Muscle layer of colon (tissue), 2 donors: ENCODE measurements around the gene CMTM4.
A peak's percentile ranks its signal among the peaks of the same experiment; 100 is the strongest.

Experiments used
- H3K27ac ChIP-seq: one replicate; pipeline ENCODE4 v1.7.0; 2013; ENCODE audit warnings: low read depth, mild to moderate bottlenecking, low read length, moderate library complexity
- H3K27me3 ChIP-seq, 2 donors: one replicate each; pipeline ENCODE4 v1.7.0; 2013; ENCODE audit warnings: low read length in 2 of 2, mild to moderate bottlenecking in 2 of 2; ENCODE audit not compliant: insufficient read depth in 2 of 2, control insufficient read depth in 1 of 2
- H3K36me3 ChIP-seq: one replicate; pipeline ENCODE4 v1.7.0; 2013; ENCODE audit warnings: mild to moderate bottlenecking, low read length; ENCODE audit not compliant: insufficient read depth
- H3K4me1 ChIP-seq: one replicate; pipeline ENCODE4 v1.7.0; 2013; ENCODE audit warnings: mild to moderate bottlenecking, low read length; ENCODE audit not compliant: insufficient read depth
- H3K4me3 ChIP-seq, 2 donors: one replicate each; pipeline ENCODE4 v1.7.0; 2013; ENCODE audit warnings: low read length in 2 of 2, low read depth in 1 of 2, mild to moderate bottlenecking in 1 of 2, moderate library complexity in 1 of 2
- H3K9ac ChIP-seq: one replicate; pipeline ENCODE4 v1.7.0; 2013; ENCODE audit warnings: low read length
- H3K9me3 ChIP-seq: one replicate; pipeline ENCODE4 v1.7.0; 2013; ENCODE audit warnings: mild to moderate bottlenecking, low read length
- donor health status: abdominal sarcoma.
- donor health status: Adenocarcinoma of cecum.

Gene CMTM4

GRCh38 chr16:66608241-66609138 is 88.1 kb downstream of the CMTM4 start:
- peaks cover 28% of the 10 kb centered on the region for H3K36me3 ChIP-seq
- H3K9ac ChIP-seq, result no peak overlapping the region
- H3K27ac ChIP-seq, result no peak overlapping the region

DNA sequence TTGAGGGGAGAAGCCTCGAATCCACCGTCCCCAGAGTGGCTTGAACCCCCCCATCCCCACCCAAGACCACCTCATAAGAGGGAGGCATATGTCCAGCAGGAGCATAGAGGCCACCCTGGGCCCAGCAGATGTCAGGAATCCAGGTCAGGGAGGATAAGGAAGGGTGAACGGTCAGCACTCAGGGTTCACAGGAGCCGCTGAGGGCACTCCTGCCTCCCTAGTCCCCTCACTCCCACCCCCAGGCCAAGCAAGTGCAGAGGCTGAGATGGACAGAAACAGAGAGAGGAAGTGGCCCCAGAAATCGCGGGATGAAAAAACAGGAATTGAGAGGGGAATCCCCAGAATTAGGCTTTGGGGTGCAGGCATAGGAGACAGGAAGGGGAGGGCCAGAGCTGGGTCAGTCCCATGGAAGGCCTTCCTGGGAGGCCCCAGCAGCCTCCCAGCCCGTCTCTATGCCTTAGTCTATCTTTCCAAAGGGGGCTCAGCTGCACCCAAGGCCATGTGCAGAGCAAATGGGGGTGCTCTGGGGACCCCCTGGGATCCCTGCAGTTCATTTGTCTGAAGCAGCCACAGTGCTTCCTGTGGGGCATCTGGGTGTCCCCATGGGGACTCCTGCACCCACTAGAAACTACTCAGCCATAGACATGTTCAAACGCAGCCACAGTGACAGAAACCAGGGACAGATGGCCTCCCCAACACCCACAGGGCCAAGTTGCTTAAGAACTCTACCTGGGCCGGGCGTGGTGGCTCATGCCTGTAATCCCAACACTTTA is 90.4 kb downstream of the CMTM4 start:
- H3K9ac ChIP-seq, result no peak overlapping the region
- H3K4me3 ChIP-seq, result peak overlapping the region in 1 of 2 donors; percentile 27
- H3K27me3 ChIP-seq, result peaks cover 0 to 15% of the 10 kb centered on the region in 2 donors
- peaks cover 14% of the 10 kb centered on the region for H3K4me1 ChIP-seq
- H3K9me3 ChIP-seq, result no peaks in the 10 kb centered on the region
- H3K36me3 ChIP-seq, result peaks cover 12% of the 10 kb centered on the region
- peak overlapping the region; percentile 58 for H3K27ac ChIP-seq

More at GRCh38 chr16:66608241-66609138, 88.1 kb downstream of the CMTM4 start:
- H3K4me3 ChIP-seq, result no peak overlapping the region
- peaks cover 0 to 14% of the 10 kb centered on the region in 2 donors for H3K27me3 ChIP-seq
- H3K4me1 ChIP-seq, result peaks cover 12% of the 10 kb centered on the region
- H3K9me3 ChIP-seq, result no peaks in the 10 kb centered on the region

GRCh38 chr16:66605177-66605978 is 91.2 kb downstream of the CMTM4 start:
- Histone ChIP-seq H3K36me3 (peaks cover 7% of the 10 kb centered on the region), H3K27ac (peak overlapping the region; percentile 58), H3K4me1 (peaks cover 14% of the 10 kb centered on the region), H3K9ac (no peak overlapping the region), H3K9me3 (no peaks in the 10 kb centered on the region), H3K27me3 (peaks cover 0 to 19% of the 10 kb centered on the region in 2 donors), H3K4me3 (peak overlapping the region; percentile 27 to 74)

DNA sequence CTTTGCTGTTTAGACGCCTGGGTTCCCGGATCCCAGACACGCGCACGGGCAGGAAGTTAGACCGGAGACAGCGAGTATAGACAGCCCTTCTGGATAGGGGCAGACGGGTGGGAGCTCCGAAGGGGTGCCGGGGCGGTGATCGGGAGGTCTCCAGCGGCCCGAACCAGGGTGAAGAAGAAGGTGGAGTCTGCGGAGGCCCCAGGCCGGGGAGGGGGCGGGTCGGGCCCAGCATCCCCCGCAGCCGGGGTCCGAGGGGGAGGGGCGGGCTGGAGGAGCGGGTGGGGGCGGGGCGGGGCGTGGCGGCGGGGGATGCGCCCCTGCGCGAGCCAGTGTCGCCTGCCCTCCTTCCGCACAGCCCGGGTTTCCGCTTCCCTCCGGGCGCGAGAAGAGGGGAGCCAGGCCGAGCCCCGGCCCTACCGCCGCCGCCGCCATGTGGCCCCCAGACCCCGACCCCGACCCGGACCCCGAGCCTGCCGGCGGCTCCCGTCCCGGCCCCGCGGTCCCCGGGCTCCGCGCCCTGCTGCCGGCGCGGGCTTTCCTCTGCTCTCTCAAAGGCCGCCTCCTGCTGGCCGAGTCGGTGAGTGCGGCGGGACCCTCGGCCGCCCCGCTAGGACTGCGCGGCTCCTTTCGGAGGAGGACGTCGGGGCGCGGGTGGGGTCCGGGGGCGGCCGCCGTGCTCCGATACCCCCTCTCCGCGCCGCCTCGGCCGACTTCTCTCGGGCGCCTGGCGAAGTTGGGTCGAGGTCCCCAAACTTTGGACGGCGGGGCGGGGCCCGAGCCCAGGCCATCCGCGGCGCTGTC is 92.0 kb downstream of the CMTM4 start, which contains the start of gene CMTM3:
TSS of gene CMTM3 (plus strand) at position 329 of the 801 bp plus-strand sequence. CDS start at position 431, 102 bp downstream.
- Histone ChIP-seq H3K27ac (peak within 1 kb of the TSS; percentile 58), H3K4me1 (peaks cover 14% of the 10 kb centered on the region), H3K27me3 (peaks cover 0 to 19% of the 10 kb centered on the region in 2 donors), H3K9me3 (no peaks in the 10 kb centered on the region), H3K9ac (peak within 1 kb of the TSS; percentile 0), H3K4me3 (peak within 1 kb of the TSS; percentile 52 to 74), H3K36me3 (peaks cover under 1% of the 10 kb centered on the region)

DNA sequence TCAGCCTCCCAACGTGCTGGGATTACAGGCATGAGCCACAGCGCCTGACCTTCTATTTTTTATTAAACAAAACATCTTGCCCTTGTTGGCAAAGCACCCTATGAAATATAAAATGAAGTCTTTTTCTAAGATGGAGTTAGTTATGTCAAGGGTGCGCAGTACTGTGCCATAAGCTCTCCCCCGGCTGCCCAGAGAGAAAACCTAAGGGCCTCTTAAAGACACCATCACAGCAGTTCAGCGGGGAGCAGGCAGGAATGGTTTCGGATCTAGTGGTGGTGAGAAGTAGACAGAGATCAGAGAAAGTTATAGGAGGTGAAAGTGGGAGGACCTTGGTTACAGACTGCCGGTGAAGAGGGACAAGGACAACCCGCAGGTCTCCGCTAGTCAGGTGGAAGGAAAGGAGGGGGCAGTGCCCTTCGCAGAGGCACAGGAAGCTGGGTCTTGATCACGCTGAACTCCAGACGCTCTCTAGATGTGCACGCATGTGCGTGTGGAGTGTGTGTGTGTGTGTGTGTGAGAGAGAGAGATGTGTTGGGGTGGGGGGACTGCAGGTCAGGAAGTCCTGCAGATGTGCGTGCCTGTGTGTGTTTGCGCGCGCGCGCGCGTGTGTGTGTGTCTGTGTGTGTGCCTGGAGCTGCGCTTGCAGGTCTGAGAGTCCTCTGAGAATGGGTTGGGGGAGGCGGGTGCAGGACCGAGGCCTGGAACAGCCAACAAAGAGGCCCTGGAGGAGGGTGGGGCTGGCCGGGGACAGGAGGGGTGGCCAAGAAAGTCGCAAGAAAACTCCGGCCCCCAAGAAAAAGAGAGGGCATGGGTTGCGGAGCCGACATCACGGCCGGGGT is 92.8 kb downstream of the CMTM4 start:
- Histone ChIP-seq H3K27me3 (peaks cover 0 to 19% of the 10 kb centered on the region in 2 donors), H3K36me3 (no peaks in the 10 kb centered on the region), H3K4me1 (peaks cover 11% of the 10 kb centered on the region), H3K4me3 (peak overlapping the region; percentile 38 to 52), H3K27ac (no peak overlapping the region), H3K9me3 (no peaks in the 10 kb centered on the region), H3K9ac (peak overlapping the region; percentile 0)

- peaks cover 0 to 19% of the 10 kb centered on the region in 2 donors for H3K27me3 ChIP-seq
- peaks cover 9% of the 10 kb centered on the region for H3K4me1 ChIP-seq
- no peaks in the 10 kb centered on the region for H3K36me3 ChIP-seq
- H3K9me3 ChIP-seq, result no peaks in the 10 kb centered on the region
- H3K9ac ChIP-seq, result no peak overlapping the region
- no peak overlapping the region for H3K4me3 ChIP-seq
- no peak overlapping the region for H3K27ac ChIP-seq
These were observed 95.1 kb downstream of the CMTM4 start for GRCh38 chr16:66601471-66601870.

DNA sequence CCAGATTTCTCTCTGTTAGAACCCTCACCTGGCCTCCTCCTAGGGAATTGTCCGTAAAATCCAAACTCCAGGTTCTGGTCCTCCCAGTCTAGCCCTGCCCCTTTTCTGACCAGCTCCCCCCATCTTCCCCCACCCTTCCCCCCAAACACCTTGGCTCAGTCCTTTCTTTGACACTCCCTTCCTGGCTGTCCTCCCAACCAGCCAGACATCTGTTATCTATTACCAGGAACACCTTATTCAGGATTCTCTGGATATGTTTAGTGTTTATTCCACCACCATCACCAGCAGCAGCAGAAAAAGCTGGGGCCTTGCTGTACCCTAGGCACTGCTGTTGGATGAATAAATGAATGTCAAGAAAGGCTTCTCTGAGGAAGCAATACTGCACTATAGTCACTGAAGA is 96.1 kb downstream of the CMTM4 start:
- Histone ChIP-seq H3K36me3 (no peaks in the 10 kb centered on the region), H3K9ac (no peak overlapping the region), H3K4me1 (peaks cover 9% of the 10 kb centered on the region), H3K27me3 (peaks cover 0 to 18% of the 10 kb centered on the region in 2 donors), H3K9me3 (no peaks in the 10 kb centered on the region), H3K4me3 (no peak overlapping the region), H3K27ac (no peak overlapping the region)

DNA sequence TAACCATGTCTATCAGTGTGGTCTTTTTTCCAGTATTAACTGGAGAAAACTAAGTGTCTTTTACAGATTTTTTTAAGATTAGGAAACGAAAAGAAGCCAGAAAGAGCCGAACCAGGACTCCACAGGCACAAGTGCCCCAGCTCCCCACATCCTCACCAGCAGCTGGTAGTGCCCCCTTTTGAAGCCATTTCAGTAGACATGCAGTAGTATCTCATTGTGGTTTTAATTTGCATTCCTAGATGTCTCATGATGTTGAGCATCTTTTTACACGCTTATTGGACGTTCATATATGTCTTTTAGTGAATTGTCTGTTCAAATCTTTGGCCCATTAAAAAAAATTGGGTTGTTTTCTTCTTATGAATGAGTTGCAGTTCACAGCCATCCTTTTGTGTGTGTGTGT is 96.8 kb downstream of the CMTM4 start:
- no peaks in the 10 kb centered on the region for H3K9me3 ChIP-seq
- H3K36me3 ChIP-seq, result no peaks in the 10 kb centered on the region
- H3K4me3 ChIP-seq, result no peak overlapping the region
- H3K9ac ChIP-seq, result no peak overlapping the region
- peaks cover 9% of the 10 kb centered on the region for H3K4me1 ChIP-seq
- H3K27me3 ChIP-seq, result peaks cover 0 to 13% of the 10 kb centered on the region in 2 donors
- H3K27ac ChIP-seq, result no peak overlapping the region

- no peaks in the 10 kb centered on the region for H3K9me3 ChIP-seq
- H3K9ac ChIP-seq, result no peak overlapping the region
- H3K36me3 ChIP-seq, result no peaks in the 10 kb centered on the region
- no peak overlapping the region for H3K27ac ChIP-seq
- peaks cover 0 to 4% of the 10 kb centered on the region in 2 donors for H3K27me3 ChIP-seq
- H3K4me3 ChIP-seq, result no peak overlapping the region
- H3K4me1 ChIP-seq, result no peaks in the 10 kb centered on the region
These were observed 98.4 kb downstream of the CMTM4 start for GRCh38 chr16:66598111-66598510.
